Right lobe of liver (tissue), 4 donors: ENCODE measurements around the gene DNAJB1.

ENCODE experiments used
- POLR2A ChIP-seq: fragments of 450-650 bp; IDR thresholded peaks from one replicate; pipeline ENCODE4 v1.6.1; 2017; ENCODE audit warnings: antibody characterized with exemption, mild to moderate bottlenecking
- TF ChIP-seq, protein P1 (sequence below), 4 donors: fragments of 200-600 bp in 3 of 4; fragments of 450-650 bp in 1 of 4; IDR thresholded peaks; one replicate each; pipeline versions ENCODE4 v1.5.1 to v1.8.0; 2016 to 2022; ENCODE audit warnings: antibody characterized with exemption in 4 of 4, mild to moderate bottlenecking in 2 of 4
- donor health status: DM: no; HTN: no; CAD: no.
- donor health status: DM: no; HTN: no; CAD: no.
- donor health status: DM: no; HTN: yes; CAD: no.

DNA sequence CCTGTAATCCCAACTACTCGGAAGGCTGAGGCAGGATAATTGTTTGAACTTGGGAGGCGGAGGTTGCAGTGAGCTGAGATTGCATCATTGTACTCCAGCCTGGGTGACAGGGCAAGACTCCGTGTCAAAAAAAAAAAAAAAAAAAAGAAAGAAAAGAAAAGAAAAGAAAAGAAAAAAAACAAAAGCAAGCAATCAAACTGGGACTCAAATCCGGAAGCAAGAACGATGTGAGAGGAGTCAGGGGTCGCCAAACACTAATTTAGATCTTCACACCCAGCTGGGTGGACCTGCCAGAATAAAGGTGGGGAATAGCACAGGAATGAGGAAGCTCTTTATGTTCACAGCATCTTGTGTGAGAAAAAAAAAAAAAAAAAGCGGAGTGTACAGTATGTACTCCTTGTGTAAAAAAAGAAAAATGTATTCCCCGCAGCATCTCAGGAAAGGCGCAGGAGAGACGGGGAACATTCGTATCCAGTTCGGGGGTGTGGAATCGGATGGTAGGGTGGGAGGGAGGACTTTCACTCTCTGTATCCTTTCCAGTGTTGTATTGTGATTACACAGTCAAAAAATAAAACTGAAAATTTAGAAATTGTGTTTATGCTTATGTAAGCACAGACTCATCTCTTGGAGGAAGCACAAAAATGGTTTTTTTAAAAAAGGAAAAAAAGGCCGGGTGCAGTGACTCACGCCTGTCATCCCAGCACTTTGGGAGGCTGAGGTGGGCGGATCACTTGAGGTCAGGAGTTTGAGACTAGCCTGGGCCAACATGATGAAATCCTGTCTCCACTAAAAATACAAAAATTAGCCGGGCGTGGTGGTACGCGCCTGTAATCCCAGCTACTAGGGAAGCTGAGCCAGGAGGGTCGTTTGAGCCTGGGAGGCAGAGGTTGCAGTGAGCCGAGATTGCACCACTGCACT is 7.6 kb downstream of the DNAJB1 start:
- TF ChIP-seq, protein P1, sequence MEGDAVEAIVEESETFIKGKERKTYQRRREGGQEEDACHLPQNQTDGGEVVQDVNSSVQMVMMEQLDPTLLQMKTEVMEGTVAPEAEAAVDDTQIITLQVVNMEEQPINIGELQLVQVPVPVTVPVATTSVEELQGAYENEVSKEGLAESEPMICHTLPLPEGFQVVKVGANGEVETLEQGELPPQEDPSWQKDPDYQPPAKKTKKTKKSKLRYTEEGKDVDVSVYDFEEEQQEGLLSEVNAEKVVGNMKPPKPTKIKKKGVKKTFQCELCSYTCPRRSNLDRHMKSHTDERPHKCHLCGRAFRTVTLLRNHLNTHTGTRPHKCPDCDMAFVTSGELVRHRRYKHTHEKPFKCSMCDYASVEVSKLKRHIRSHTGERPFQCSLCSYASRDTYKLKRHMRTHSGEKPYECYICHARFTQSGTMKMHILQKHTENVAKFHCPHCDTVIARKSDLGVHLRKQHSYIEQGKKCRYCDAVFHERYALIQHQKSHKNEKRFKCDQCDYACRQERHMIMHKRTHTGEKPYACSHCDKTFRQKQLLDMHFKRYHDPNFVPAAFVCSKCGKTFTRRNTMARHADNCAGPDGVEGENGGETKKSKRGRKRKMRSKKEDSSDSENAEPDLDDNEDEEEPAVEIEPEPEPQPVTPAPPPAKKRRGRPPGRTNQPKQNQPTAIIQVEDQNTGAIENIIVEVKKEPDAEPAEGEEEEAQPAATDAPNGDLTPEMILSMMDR (IDR thresholded peaks at IDR 0.05): no peak
- no peak for TF ChIP-seq POLR2A
